HepG2 (cell line): Measurements from ENCODE around the gene ABHD1. TPM values are rescaled to one million over a fixed set of nuclear protein-coding genes. Genes with fewer than 3 reads are reported as not detected.

Experiments used
- ATAC-seq: fragments of 200-7000 bp; cut with Tn5 transposase; 3 replicates; pipeline ENCODE4 v1.9.1; 2020; ENCODE audit warnings: mild to moderate bottlenecking, moderate library complexity
- BruUV-seq: library from RNA; stranded (reverse); fragments of 400-500 nt; replicated peaks from 2 replicates; lab custom pipeline; 2021; lab: Mats Ljungman, UMichigan
- CTCF ChIA-PET: fragments of 300-600 bp; formaldehyde crosslinking; extraction: SDS; loops from one replicate; lab custom pipeline; 2021; ENCODE audit warnings: low total read pairs, inconsistent platforms, low intra/inter-chr PET ratio; lab: Yijun Ruan, JAX
- POLR2A ChIA-PET: fragments of 350-600 bp; sonication (Branson Sonifier 250); formaldehyde crosslinking; loops from one replicate; lab custom pipeline; 2020; ENCODE audit warnings: antibody characterized with exemption, inconsistent platforms; lab: Yijun Ruan, JAX
- DNase-seq: peaks from one replicate; pipeline ENCODE4 v3.0.0-alpha.2; 2015; ENCODE audit warnings: low spot score
- FAIRE-seq: peaks from 3 replicates; lab custom pipeline; 2011; peaks lifted over from hg19 to GRCh38; lab: Jason Lieb, UNC
- H2AFZ ChIP-seq: one replicate; pipeline ENCODE4 v1.6.1; 2011; ENCODE audit warnings: low read length, inconsistent platforms
- H3K27ac ChIP-seq: fragments of 300-600 bp; 3 replicates; pipeline ENCODE4 v1.8.0; 2011; ENCODE audit warnings: mixed run types, mild to moderate bottlenecking, mixed read lengths, low read length, inconsistent platforms; ENCODE audit not compliant: insufficient read depth; ENCODE audit errors: extremely low read length
- H3K27me3 ChIP-seq, 2 experiments: fragments of 200-600 bp in 1 of 2; 2 replicates in 1 of 2; 3 replicates in 1 of 2; pipeline versions ENCODE4 v1.6.0 to v1.8.0; 2011; ENCODE audit warnings: low read length in 2 of 2, mild to moderate bottlenecking in 2 of 2, moderate library complexity in 2 of 2, inconsistent platforms in 1 of 2; ENCODE audit not compliant: insufficient read depth in 2 of 2, control insufficient read depth in 1 of 2
- H3K36me3 ChIP-seq, 2 experiments: fragments of 200-600 bp in 1 of 2; replicated peaks in 1 of 2; 2 replicates in 1 of 2; 3 replicates in 1 of 2; pipeline versions ENCODE4 v1.5.1 to v1.8.0; 2011; ENCODE audit warnings: low read length in 2 of 2, inconsistent platforms in 1 of 2; ENCODE audit not compliant: insufficient read depth in 2 of 2, control insufficient read depth in 1 of 2
- H3K4me1 ChIP-seq: 2 replicates; pipeline ENCODE4 v1.5.1; 2012; ENCODE audit warnings: low read length, inconsistent platforms; ENCODE audit not compliant: insufficient read depth
- H3K4me2 ChIP-seq: 2 replicates; pipeline ENCODE4 v1.6.0; 2011; ENCODE audit warnings: low read depth, low read length, inconsistent platforms
- H3K4me3 ChIP-seq, 3 experiments: fragments of 200-600 bp in 1 of 3; sonication (generic), shearing (Covaris generic) in 1 of 3; replicated peaks in 1 of 3; 2 replicates each; pipeline ENCODE4 v1.5.1; 2011 to 2016; ENCODE audit warnings: low read length in 3 of 3, inconsistent platforms in 2 of 3, low read depth in 2 of 3, mild to moderate bottlenecking in 2 of 3, control low read depth in 1 of 3, mixed read lengths in 1 of 3; ENCODE audit not compliant: insufficient read depth in 1 of 3
- H3K79me2 ChIP-seq: one replicate; pipeline ENCODE4 v1.6.1; 2011; ENCODE audit warnings: low read length, inconsistent platforms; ENCODE audit not compliant: insufficient read depth
- H3K9ac ChIP-seq: 2 replicates; pipeline ENCODE4 v1.6.0; 2011; ENCODE audit warnings: mild to moderate bottlenecking, low read depth, low read length, inconsistent platforms; ENCODE audit not compliant: insufficient read depth
- H3K9me3 ChIP-seq: 2 replicates; pipeline ENCODE4 v1.5.1; 2012; ENCODE audit warnings: mild to moderate bottlenecking, low read length
- H4K20me1 ChIP-seq: 2 replicates; pipeline ENCODE4 v1.6.0; 2011; ENCODE audit warnings: inconsistent platforms, mild to moderate bottlenecking, low read length, moderate library complexity; ENCODE audit not compliant: insufficient read depth
- AGO2 ChIP-seq: fragments of 200-400 bp; formaldehyde crosslinking; optimal IDR thresholded peaks from 2 replicates; pipeline ENCODE3; 2017; ENCODE audit warnings: mild to moderate bottlenecking, low read depth, low read length, moderate library complexity
- KLF6 ChIP-seq: IDR thresholded peaks from 2 replicates; pipeline ENCODE4 v1.8.0; 2016; ENCODE audit warnings: missing biosample characterization, missing genetic modification reagents
- RBM39 ChIP-seq: fragments of 200-400 bp; formaldehyde crosslinking; IDR thresholded peaks from one replicate; pipeline ENCODE4 v1.6.1; 2018; ENCODE audit warnings: antibody characterized with exemption, mild to moderate bottlenecking, low read depth, low read length; ENCODE audit not compliant: poor library complexity, severe bottlenecking
- THAP11 ChIP-seq: IDR thresholded peaks from 2 replicates; pipeline ENCODE4 v1.6.1; 2016; ENCODE audit warnings: missing biosample characterization, missing genetic modification reagents
- ZNF17 ChIP-seq: sonication (generic); formaldehyde crosslinking; IDR thresholded peaks from 2 replicates; pipeline ENCODE4 v1.5.0; 2020; ENCODE audit warnings: mild to moderate bottlenecking, missing genetic modification reagents
- ZNF670 ChIP-seq: sonication (generic); formaldehyde crosslinking; IDR thresholded peaks from 2 replicates; pipeline ENCODE4 v1.8.0; 2022; ENCODE audit warnings: mild to moderate bottlenecking, missing genetic modification reagents, borderline replicate concordance
- ZNF780A ChIP-seq: sonication (generic); formaldehyde crosslinking; IDR thresholded peaks from 2 replicates; pipeline ENCODE4 v1.8.0; 2022; ENCODE audit warnings: mild to moderate bottlenecking, missing genetic modification reagents, moderate library complexity
- ZNF839 ChIP-seq: sonication (generic); formaldehyde crosslinking; IDR thresholded peaks from 2 replicates; pipeline ENCODE4 v1.4.0; 2020; ENCODE audit warnings: missing genetic modification reagents, mild to moderate bottlenecking, borderline replicate concordance
- ZUFSP ChIP-seq: sonication (generic); formaldehyde crosslinking; IDR thresholded peaks from 2 replicates; pipeline ENCODE4 v1.9.0; 2021; ENCODE audit warnings: missing genetic modification reagents, mild to moderate bottlenecking, borderline replicate concordance
- WGBS: methylation state at CpG from one replicate; pipeline ENCODE4 v1.1.6; 2017; ENCODE audit warnings: low lambda C conversion rate; 5-methylcytosine and 5-hydroxymethylcytosine counted together
- in situ Hi-C: cut with HindIII; loops from 2 replicates; pipeline ENCODE4 v1.10.0; 2017; ENCODE audit warnings: low pct_unique_long_range_greater_than_20kb; ENCODE audit not compliant: extremely low pct_ligation_motif_present
- intact Hi-C: fragments of 100-400 bp; cut with micrococcal nuclease; formaldehyde crosslinking; loops from one replicate; pipeline ENCODE4 v1.10.0; 2022; ENCODE audit not compliant: unreplicated experiment
- polyA plus RNA-seq, 8 experiments: library from polyadenylated mRNA; depleted of rRNA in 3 of 8; stranded (reverse) in 7 of 8; unstranded in 1 of 8; fragments of >200 nt; fragmentation: Illumina TruSeq in 4 of 8; extraction: Trizol in 4 of 8; gene quantifications; 2 replicates each; pipeline versions ENCODE4 v1.2.1 to v1.2.3, GENCODE V29; 2011 to 2016; ENCODE audit warnings: low read depth in 4 of 8, missing spikeins in 1 of 8, mixed read lengths in 1 of 8; ENCODE audit not compliant: insufficient read depth in 1 of 8
- total RNA-seq, 5 experiments: library from RNA; depleted of rRNA; stranded (reverse); fragments of >200 nt; fragmentation: Illumina TruSeq; extraction: Trizol; gene quantifications; 2 replicates each; pipeline ENCODE4 v1.2.3, GENCODE V29; 2016; ENCODE audit warnings: low read depth in 1 of 5

Gene ABHD1
- total and polyA plus RNA-seq, 2 of the 13 experiments (the other 11 are each of a cell fraction or from before 2014, with no cell fraction given), result 0.04 to 0.81 TPM

GRCh38 chr2:27121906-27122305, 1.7 kb upstream of the ABHD1 start:
- H3K4me3 ChIP-seq, result 0 out of 6 replicates have a peak overlapping the region, but pooled peaks of 1 of the 3 experiments have one; percentile 7
- TF ChIP-seq ZNF17, result no peak
- TF ChIP-seq ZNF780A, result no peak
- TF ChIP-seq THAP11 (CRISPR knock-in tag), result no peak
- no peak for TF ChIP-seq AGO2
- no peak for TF ChIP-seq ZUFSP (CRISPR knock-in tag)
- no peak for TF ChIP-seq RBM39
- TF ChIP-seq KLF6 (CRISPR knock-in tag), result no peak
- no peak for TF ChIP-seq ZNF670 (CRISPR knock-in tag)
- TF ChIP-seq ZNF839 (CRISPR knock-in tag), result no peak
- BruUV-seq, result no TSS peak
- ChIA-PET POLR2A (interaction anchor here (5.3 kb wide), 1 partner anchor 11 kb away, joined by 76 read pairs; the partner anchor contains the start of gene PREB), CTCF (no interaction called here)
- DNase-seq, result no peak
- no peaks in the 10 kb centered on the region for H3K9me3 ChIP-seq
- no peak for FAIRE-seq
- no peaks in the 10 kb centered on the region for H3K79me2 ChIP-seq
- H3K36me3 ChIP-seq, result no peaks in the 10 kb centered on the region
- peak overlapping the region; percentile 99 for H3K4me2 ChIP-seq
- peak overlapping the region; percentile 19; the same call in 1 of the 2 replicates for H3K9ac ChIP-seq
- peaks cover 2 to 48% of the 10 kb centered on the region in 2 experiments; a peak in 4 of 5 replicates for H3K27me3 ChIP-seq
- in situ Hi-C loops, result no loop called here
- no peak for ATAC-seq
- H2AFZ ChIP-seq, result no peak overlapping the region
- no peak overlapping the region for H3K27ac ChIP-seq
- H4K20me1 ChIP-seq, result no peaks in the 10 kb centered on the region
- 18% methylated on average over 2 of the region's 2 CpGs for WGBS
- intact Hi-C loops, result no loop called here
- H3K4me1 ChIP-seq, result peaks cover 71% of the 10 kb centered on the region
